ENCODE results near the gene ANKS1B.
A peak's percentile ranks its signal among the peaks of the same experiment; 100 is the strongest.

ANKS1B gene

GRCh38 chr12:99386907-99387306 is 597.8 kb downstream of the ANKS1B start:
- ChIA-PET CTCF (interaction anchor here (0.6 to 8.0 kb wide), 12 partner anchors 9 to 382 kb away, joined by 3 to 90 read pairs (median 3); no protein-coding TSS in a partner anchor), POLR2A (no interaction called here)
- DNase-seq (ENCODE audit: extremely low spot score) = peak; percentile 28

GRCh38 chr12:99383258-99383657 is 601.5 kb downstream of the ANKS1B start:
- no peak for DNase-seq (ENCODE audit: extremely low spot score)
- CTCF ChIA-PET = interaction anchor here (1.5 to 4.3 kb wide), 2 partner anchors 8 to 237 kb away, joined by 6 to 19 read pairs; no protein-coding TSS in a partner anchor
- TF ChIP-seq CTCF (IDR thresholded peaks at IDR 0.05; ENCODE audit: control extremely low read depth, extremely low read depth, low read depth, missing control alignments) = no peak
- POLR2A ChIA-PET = no interaction called here

More at GRCh38 chr12:99386907-99387306, 597.8 kb downstream of the ANKS1B start:
- TF ChIP-seq CTCF (IDR thresholded peaks at IDR 0.05; ENCODE audit: control extremely low read depth, extremely low read depth, low read depth, missing control alignments) = peak; percentile 35

- ChIA-PET POLR2A (no interaction called here), CTCF (interaction anchor here (1.6 to 4.3 kb wide), 2 partner anchors 9 to 239 kb away, joined by 5 to 19 read pairs; no protein-coding TSS in a partner anchor)
- TF ChIP-seq CTCF (IDR thresholded peaks at IDR 0.05; ENCODE audit: control extremely low read depth, extremely low read depth, low read depth, missing control alignments) = no peak
- DNase-seq (ENCODE audit: extremely low spot score) = peak; percentile 33
These were observed 602.7 kb downstream of the ANKS1B start for GRCh38 chr12:99381992-99382391.

GRCh38 chr12:99380701-99381100 is 604.0 kb downstream of the ANKS1B start:
- POLR2A ChIA-PET = no interaction called here
- TF ChIP-seq CTCF (IDR thresholded peaks at IDR 0.05; ENCODE audit: control extremely low read depth, extremely low read depth, low read depth, missing control alignments) = no peak
- DNase-seq (ENCODE audit: extremely low spot score) = no peak
- CTCF ChIA-PET = interaction anchor here (1.2 to 4.3 kb wide), 3 partner anchors 10 to 240 kb away, joined by 4 to 19 read pairs (median 5); no protein-coding TSS in a partner anchor

- ChIA-PET POLR2A (no interaction called here), CTCF (interaction anchor here (1.7 kb wide), 1 partner anchor 14 kb away, joined by 4 read pairs; no protein-coding TSS in a partner anchor)
- DNase-seq (ENCODE audit: extremely low spot score) = no peak
- TF ChIP-seq CTCF (IDR thresholded peaks at IDR 0.05; ENCODE audit: control extremely low read depth, extremely low read depth, low read depth, missing control alignments) = no peak
These were observed 610.7 kb downstream of the ANKS1B start for GRCh38 chr12:99374023-99374422.

- DNase-seq (ENCODE audit: extremely low spot score) = no peak
- ChIA-PET CTCF (no interaction called here), POLR2A (no interaction called here)
- no peak for TF ChIP-seq CTCF (IDR thresholded peaks at IDR 0.05; ENCODE audit: control extremely low read depth, extremely low read depth, low read depth, missing control alignments)
These were observed 612.3 kb downstream of the ANKS1B start for GRCh38 chr12:99372257-99372920.

Measured in GM10248 (cell line).